IMR-90 (cell line): ENCODE measurements around the gene TENT5C. TPM values are rescaled to one million over a fixed set of nuclear protein-coding genes. Genes with fewer than 3 reads are reported as not detected.

Experiments
- ATAC-seq: fragments of 200-7000 bp; cut with Tn5 transposase; 2 replicates; pipeline ENCODE4 v1.9.1; 2020; ENCODE audit warnings: low read depth, mild to moderate bottlenecking, moderate library complexity
- BruUV-seq: library from RNA; stranded (reverse); fragments of 400-500 nt; replicated peaks from 2 replicates; lab custom pipeline; 2021; lab: Mats Ljungman, UMichigan
- CTCF ChIA-PET: fragments of 300-600 bp; formaldehyde crosslinking; extraction: SDS; loops from one replicate; lab custom pipeline; 2021; ENCODE audit warnings: antibody characterized with exemption; lab: Yijun Ruan, JAX
- POLR2A ChIA-PET: fragments of 300-600 bp; sonication (Branson Sonifier 250); formaldehyde crosslinking; loops from one replicate; lab custom pipeline; 2022; ENCODE audit warnings: antibody characterized with exemption; ENCODE audit not compliant: unreplicated experiment; lab: Charles Lee
- DNase-seq: peaks from one replicate; pipeline ENCODE4 v3.0.0; 2013
- H2AFZ ChIP-seq: replicated peaks from 2 replicates; pipeline ENCODE3; 2013; ENCODE audit warnings: low read length, mild to moderate bottlenecking; ENCODE audit not compliant: poor library complexity
- H2AK5ac ChIP-seq: 2 replicates; pipeline ENCODE4 v1.6.1; 2013; ENCODE audit warnings: low read depth, low read length, inconsistent platforms
- H2AK9ac ChIP-seq: replicated peaks from 2 replicates; pipeline ENCODE3; 2013; ENCODE audit warnings: mild to moderate bottlenecking, low read depth, low read length, moderate library complexity; ENCODE audit not compliant: poor library complexity
- H2BK120ac ChIP-seq: 2 replicates; pipeline ENCODE4 v1.6.1; 2013; ENCODE audit warnings: low read depth, low read length, inconsistent platforms
- H2BK15ac ChIP-seq: 3 replicates; pipeline ENCODE4 v1.6.1; 2013; ENCODE audit warnings: low read depth, low read length, inconsistent platforms
- H2BK20ac ChIP-seq: 2 replicates; pipeline ENCODE4 v1.6.1; 2013; ENCODE audit warnings: low read depth, mild to moderate bottlenecking, inconsistent platforms, low read length, moderate library complexity
- H2BK5ac ChIP-seq: 2 replicates; pipeline ENCODE4 v1.6.1; 2013; ENCODE audit warnings: mild to moderate bottlenecking, low read depth, low read length, inconsistent platforms; ENCODE audit not compliant: poor library complexity, severe bottlenecking
- H3K14ac ChIP-seq: replicated peaks from 2 replicates; pipeline ENCODE4 v1.6.1; 2013; ENCODE audit warnings: low read depth, low read length, inconsistent platforms
- H3K18ac ChIP-seq: 2 replicates; pipeline ENCODE4 v1.6.1; 2013; ENCODE audit warnings: low read depth, low read length, control low read depth
- H3K23ac ChIP-seq: 2 replicates; pipeline ENCODE4 v1.6.1; 2013; ENCODE audit warnings: low read depth, low read length, inconsistent platforms
- H3K27ac ChIP-seq: 2 replicates; pipeline ENCODE4 v1.5.1; 2013; ENCODE audit warnings: mild to moderate bottlenecking, control low read depth, low read length; ENCODE audit not compliant: insufficient read depth
- H3K27me3 ChIP-seq: 2 replicates; pipeline ENCODE4 v1.6.1; 2013; ENCODE audit warnings: low read length; ENCODE audit not compliant: control insufficient read depth, insufficient read depth
- H3K36me3 ChIP-seq: 2 replicates; pipeline ENCODE4 v1.6.1; 2013; ENCODE audit warnings: low read length, mixed read lengths; ENCODE audit not compliant: control insufficient read depth, insufficient read depth
- H3K4ac ChIP-seq: 2 replicates; pipeline ENCODE4 v1.6.1; 2013; ENCODE audit warnings: low read depth, low read length, inconsistent platforms
- H3K4me1 ChIP-seq: 2 replicates; pipeline ENCODE4 v1.6.1; 2013; ENCODE audit warnings: low read length, mixed read lengths; ENCODE audit not compliant: control insufficient read depth, insufficient read depth
- H3K4me2 ChIP-seq: 2 replicates; pipeline ENCODE4 v1.6.1; 2013; ENCODE audit warnings: low read depth, mild to moderate bottlenecking, control low read depth, low read length, moderate library complexity
- H3K4me3 ChIP-seq: 2 replicates; pipeline ENCODE4 v1.5.1; 2013; ENCODE audit warnings: low read depth, mild to moderate bottlenecking, control low read depth, low read length, moderate library complexity; ENCODE audit not compliant: insufficient read depth
- H3K56ac ChIP-seq: 2 replicates; pipeline ENCODE4 v1.6.1; 2013; ENCODE audit warnings: low read length, inconsistent platforms; ENCODE audit not compliant: insufficient read depth; ENCODE audit errors: extremely low read depth
- H3K79me1 ChIP-seq, 2 experiments: 2 replicates each; pipeline ENCODE4 v1.6.1; 2013; ENCODE audit warnings: low read length in 2 of 2, inconsistent platforms in 1 of 2, low read depth in 1 of 2
- H3K9ac ChIP-seq: 2 replicates; pipeline ENCODE4 v1.6.1; 2013; ENCODE audit warnings: low read depth, low read length, control low read depth
- H3K9me1 ChIP-seq: 2 replicates; pipeline ENCODE4 v1.6.1; 2013; ENCODE audit warnings: low read length, inconsistent platforms; ENCODE audit not compliant: insufficient read depth
- H3K9me3 ChIP-seq: 2 replicates; pipeline ENCODE4 v1.6.1; 2013; ENCODE audit warnings: low read length; ENCODE audit not compliant: control insufficient read depth, insufficient read depth
- H4K20me1 ChIP-seq: 2 replicates; pipeline ENCODE4 v1.6.1; 2013; ENCODE audit warnings: low read length, inconsistent platforms; ENCODE audit not compliant: insufficient read depth
- H4K5ac ChIP-seq: 2 replicates; pipeline ENCODE4 v1.6.1; 2013; ENCODE audit warnings: mild to moderate bottlenecking, low read depth, low read length, control low read depth
- H4K8ac ChIP-seq, 2 experiments: 2 replicates each; pipeline ENCODE4 v1.6.1; 2013; ENCODE audit warnings: low read depth in 2 of 2, low read length in 2 of 2, control low read depth in 1 of 2, inconsistent platforms in 1 of 2
- H4K91ac ChIP-seq: 2 replicates; pipeline ENCODE4 v1.6.1; 2013; ENCODE audit warnings: low read depth, low read length, inconsistent platforms; ENCODE audit not compliant: insufficient read depth
- CEBPB ChIP-seq: IDR thresholded peaks from 2 replicates; pipeline ENCODE4 v1.6.1; 2012; ENCODE audit warnings: low read depth, low read length, improper control_type of control experiment
- SMC3 ChIP-seq: fragments of 150-350 bp; IDR thresholded peaks from 2 replicates; pipeline ENCODE4 v1.6.1; 2016; ENCODE audit warnings: low read depth, mild to moderate bottlenecking, antibody characterized with exemption, low read length, moderate library complexity
- WGBS, 2 experiments: methylation state at CpG; one replicate each; pipeline versions ENCODE4 v1.1.5 to v1.1.7; 2013; ENCODE audit warnings: missing lambda C conversion rate in 2 of 2; ENCODE audit not compliant: insufficient read length in 1 of 2; ENCODE audit errors: extremely low coverage in 2 of 2; 5-methylcytosine and 5-hydroxymethylcytosine counted together
- dilution Hi-C: fragments of 300-500 bp; cut with HindIII; formaldehyde crosslinking; loops from one replicate; pipeline ENCODE4 v1.14.3; 2018; ENCODE audit warnings: low sequenced_read_pairs; ENCODE audit not compliant: unreplicated experiment
- in situ Hi-C: fragments of 300-500 bp; cut with MboI; formaldehyde crosslinking; loops from 3 replicates; pipeline ENCODE4 v1.14.3; 2019; ENCODE audit warnings: low sequenced_read_pairs, inconsistent platforms, mixed read lengths
- intact Hi-C: fragments of 100-400 bp; cut with micrococcal nuclease; formaldehyde crosslinking; loops from 2 replicates; pipeline ENCODE4 v1.10.0; 2022
- polyA plus RNA-seq, 3 experiments: library from polyadenylated mRNA; depleted of rRNA; stranded (reverse); fragments of >200 nt; gene quantifications; 2 replicates each; pipeline ENCODE4 v1.2.3, GENCODE V29; 2012; ENCODE audit warnings: low replicate concordance in 1 of 3
- total RNA-seq: library from RNA; depleted of rRNA; stranded (reverse); fragments of >200 nt; gene quantifications from 2 replicates; pipeline ENCODE4 v1.2.3, GENCODE V29; 2012

The TENT5C gene
- total and polyA plus RNA-seq, 2 of the 4 experiments (the other 2 are of a cell fraction), result 1.5 to 4.1 TPM

DNA sequence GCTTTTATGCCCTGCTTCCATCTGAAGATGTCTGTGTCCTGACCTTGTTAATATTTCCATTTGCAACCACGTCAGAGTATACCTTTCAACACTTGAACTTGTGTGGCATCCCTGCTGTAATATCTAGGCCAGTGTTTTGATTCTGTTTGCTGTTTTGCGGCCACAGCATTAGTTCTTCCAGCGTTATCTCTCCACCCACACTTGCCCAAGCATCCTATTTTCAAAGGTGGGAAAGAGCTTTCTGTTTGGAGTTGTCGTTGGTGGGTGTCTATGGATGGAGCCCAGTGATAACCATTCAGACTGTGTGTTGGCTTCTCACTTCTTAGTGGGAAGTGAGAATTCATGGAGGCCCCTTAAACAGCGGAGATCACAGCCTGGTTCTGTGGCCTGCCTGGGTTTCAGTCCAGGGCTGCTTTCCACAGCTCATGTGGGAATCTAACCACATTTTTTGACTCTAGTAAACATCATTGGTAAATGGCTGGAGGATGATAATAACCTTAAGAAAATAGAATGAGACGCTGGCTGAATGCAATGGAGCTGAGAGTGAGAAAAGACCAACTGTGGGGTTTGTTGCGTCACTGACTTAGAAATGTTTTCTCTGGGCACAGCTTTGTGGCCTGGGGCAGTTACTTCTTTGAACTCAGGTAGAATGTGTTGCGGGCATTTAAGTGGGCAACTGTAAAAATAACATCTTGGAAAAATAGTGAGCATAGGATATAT is 7.6 kb downstream of the TENT5C start:
- peak overlapping the region; percentile 43 for H4K91ac ChIP-seq
- CTCF ChIA-PET, result interaction anchor here (0.8 to 1.2 kb wide), 3 partner anchors 15 to 141 kb away, joined by 3 to 4 read pairs (median 3); no protein-coding TSS in a partner anchor
- ATAC-seq (peak; percentile 16), DNase-seq (no peak)
- intact Hi-C loops (no loop called here), dilution Hi-C loops (no loop called here), in situ Hi-C loops (no loop called here)
- BruUV-seq, result no TSS peak
- no peak overlapping the region for H2AK9ac ChIP-seq
- H3K56ac ChIP-seq, result peak overlapping the region; percentile 35; the same call in 1 of the 2 replicates
- H3K9me1 ChIP-seq, result peaks cover 53% of the 10 kb centered on the region
- H2BK20ac ChIP-seq, result peak overlapping the region; percentile 45
- H3K9ac ChIP-seq, result peak overlapping the region; percentile 15
- no peak overlapping the region for H3K4me3 ChIP-seq
- peak overlapping the region; percentile 47 for H4K5ac ChIP-seq
- H2BK120ac ChIP-seq, result peak overlapping the region; percentile 54
- peaks cover 12 to 89% of the 10 kb centered on the region in 2 experiments; a peak in 3 of 4 replicates for H3K79me1 ChIP-seq
- no peaks in the 10 kb centered on the region for H3K36me3 ChIP-seq
- POLR2A ChIA-PET, result no interaction called here
- peak overlapping the region; percentile 68 for H2AK5ac ChIP-seq
- H2BK5ac ChIP-seq, result peak overlapping the region; percentile 80
- H4K8ac ChIP-seq, result peak overlapping the region in 1 of 2 experiments; percentile 54; a peak in 1 of 4 replicates
- peak overlapping the region; percentile 64 for H3K4me2 ChIP-seq
- H2AFZ ChIP-seq, result peak overlapping the region; percentile 9
- H3K14ac ChIP-seq, result peak overlapping the region; percentile 24
- H3K4me1 ChIP-seq, result peaks cover 29% of the 10 kb centered on the region
- WGBS, 2 experiments, result 82% methylated on average over 2 of the region's 8 CpGs; no CpG with 5 or more reads in 1 of the 2 experiments
- peaks cover 99% of the 10 kb centered on the region; the same call in 1 of the 2 replicates for H4K20me1 ChIP-seq
- H3K4ac ChIP-seq, result peak overlapping the region; percentile 56
- TF ChIP-seq SMC3 (no peak), CEBPB (peak; percentile 74)
- peak overlapping the region; percentile 39 for H3K23ac ChIP-seq
- H2BK15ac ChIP-seq, result peak overlapping the region; percentile 7; the same call in 1 of the 3 replicates
- H3K9me3 ChIP-seq, result no peaks in the 10 kb centered on the region
- peak overlapping the region; percentile 81 for H3K18ac ChIP-seq
- H3K27ac ChIP-seq, result peak overlapping the region; percentile 72; the same call in 1 of the 2 replicates
- H3K27me3 ChIP-seq, result no peaks in the 10 kb centered on the region
